HS-5 (cell line): Measurements from ENCODE around the gene FGFR4.
"Not testable (repeated sequence)": the region's sequence is repeated elsewhere in the genome, so short reads cannot be mapped to it uniquely, and the experiment has no call there.

ENCODE experiments used
- DNase-seq: peaks from one replicate; pipeline ENCODE4 v3.0.0-alpha.2; 2012; ENCODE audit warnings: low read depth

FGFR4 gene

DNA sequence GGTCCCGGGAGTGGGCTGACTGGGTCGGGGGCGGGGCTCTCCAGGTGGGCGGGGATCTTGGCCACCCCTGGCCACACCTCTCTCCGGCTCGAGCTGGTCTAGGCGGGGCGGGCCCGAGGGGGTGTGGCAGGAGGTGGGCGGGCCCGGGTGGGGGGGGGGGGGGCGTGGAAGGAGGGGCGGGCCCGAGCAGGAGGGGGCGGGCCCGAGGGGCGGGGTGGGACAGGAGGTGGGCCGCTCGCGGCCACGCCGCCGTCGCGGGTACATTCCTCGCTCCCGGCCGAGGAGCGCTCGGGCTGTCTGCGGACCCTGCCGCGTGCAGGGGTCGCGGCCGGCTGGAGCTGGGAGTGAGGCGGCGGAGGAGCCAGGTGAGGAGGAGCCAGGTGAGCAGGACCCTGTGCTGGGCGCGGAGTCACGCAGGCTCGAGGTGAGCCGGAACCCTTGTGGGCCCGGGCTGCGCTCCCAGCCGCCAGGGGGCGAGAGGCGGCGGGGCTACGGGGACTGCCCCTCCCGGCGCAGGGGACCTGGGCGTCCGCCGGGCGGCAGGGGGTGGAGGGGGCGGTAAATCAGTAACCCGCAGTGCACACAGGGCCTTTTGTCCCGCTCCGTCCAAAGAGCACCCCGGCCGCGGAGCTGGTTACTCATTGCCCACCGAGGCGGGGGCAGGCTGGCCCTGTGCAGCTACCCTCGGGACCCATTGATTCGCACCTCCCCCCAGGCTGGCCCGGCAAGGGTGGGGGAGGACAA lies at the start of gene FGFR4:
Gene FGFR4 (plus strand): TSS at position 262 of the 744 bp plus-strand sequence. CDS start 2,688 bp downstream, outside the sequence.
- DNase-seq = no peak

DNA sequence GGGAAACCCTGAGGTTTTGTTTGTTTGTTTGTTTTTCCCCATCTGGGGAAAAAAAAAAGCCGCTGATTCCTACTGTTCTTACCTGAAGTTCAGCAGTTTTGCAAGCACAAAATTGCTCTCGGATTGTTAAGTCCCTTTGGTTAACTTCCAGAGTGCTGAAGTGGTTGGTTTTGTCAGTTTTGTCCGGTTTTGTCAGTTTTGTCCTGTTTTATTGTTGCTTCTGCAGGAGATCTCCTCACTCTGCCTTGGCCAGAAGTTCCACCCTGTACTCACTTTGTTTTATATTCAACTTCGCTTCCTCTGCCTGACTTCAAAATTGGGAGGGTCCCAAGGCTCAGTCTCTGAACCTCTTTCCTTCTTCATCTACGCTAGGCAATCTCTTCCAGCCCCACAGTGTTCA lies 49.8 kb upstream of the FGFR4 start:
- no peak for DNase-seq

DNA sequence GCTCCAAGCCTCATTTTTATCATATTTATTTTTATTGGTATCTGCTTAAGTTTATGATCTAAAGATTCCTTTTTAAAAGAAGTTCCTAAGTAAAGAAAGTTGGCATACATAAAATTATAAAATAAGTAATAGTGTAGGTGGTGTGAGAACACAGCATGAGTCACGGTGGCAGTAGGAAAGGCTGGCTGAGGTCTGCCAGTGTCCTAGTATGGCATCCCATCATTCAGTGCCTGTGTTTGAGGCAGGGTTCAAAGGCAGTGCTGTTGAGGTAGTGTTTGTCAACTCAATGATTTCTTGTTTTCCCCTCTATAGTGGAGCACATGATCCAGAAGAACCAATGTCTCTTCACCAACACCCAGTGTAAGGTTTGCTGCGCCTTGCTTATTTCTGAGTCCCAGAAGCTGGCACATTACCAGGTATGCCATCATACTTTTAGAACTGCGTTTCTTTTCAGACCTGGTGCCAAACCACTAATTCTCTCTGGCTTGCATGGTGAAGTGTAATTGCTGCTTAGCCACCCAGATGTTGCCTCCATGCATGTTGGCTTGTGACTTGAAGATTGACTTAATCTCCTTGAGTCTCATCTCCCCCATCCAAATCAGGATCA lies 45.8 kb upstream of the FGFR4 start:
- no peak for DNase-seq

DNA sequence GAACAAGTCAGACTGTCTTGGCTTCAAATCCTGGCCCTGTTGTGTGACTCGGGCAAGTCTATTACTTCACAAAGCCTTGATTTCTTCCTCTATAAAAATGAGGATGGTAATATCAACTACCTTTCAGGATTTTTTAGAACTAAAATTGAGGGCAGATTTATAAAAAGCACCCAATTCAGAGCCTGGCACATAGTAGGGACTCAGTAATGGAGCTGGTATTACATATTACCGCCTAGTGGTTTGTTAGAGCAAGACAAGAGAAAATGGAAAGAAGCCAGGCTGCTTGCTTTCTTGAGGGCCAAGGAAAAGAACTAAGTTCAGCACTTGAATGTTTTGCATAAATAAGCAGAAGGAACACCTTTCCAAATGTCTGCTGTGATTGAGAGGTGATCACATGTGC lies 44.8 kb upstream of the FGFR4 start:
- DNase-seq = no peak

DNA sequence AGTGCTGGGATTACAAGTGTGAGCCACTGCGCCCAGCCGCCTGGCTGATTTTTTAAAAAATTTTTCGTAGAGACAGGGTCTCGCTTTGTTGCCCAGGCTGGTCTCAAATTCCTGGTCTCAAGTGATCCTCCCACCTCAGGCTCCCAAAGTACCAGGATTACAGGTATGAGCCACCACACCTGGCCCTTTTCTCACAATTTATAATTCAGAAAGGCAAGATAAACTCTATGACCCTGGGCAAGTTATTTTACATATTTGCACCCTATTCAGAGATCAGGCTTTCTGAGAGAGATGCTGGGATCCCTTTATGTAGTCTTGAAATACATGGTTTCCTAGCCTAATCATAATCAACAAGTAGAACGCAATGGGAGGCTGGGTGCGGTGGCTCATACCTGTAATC lies 43.6 kb upstream of the FGFR4 start:
- DNase-seq = no peak

- DNase-seq = no peak
Measured at GRCh38 chr5:177043958-177044357, 42.8 kb upstream of the FGFR4 start.

DNA sequence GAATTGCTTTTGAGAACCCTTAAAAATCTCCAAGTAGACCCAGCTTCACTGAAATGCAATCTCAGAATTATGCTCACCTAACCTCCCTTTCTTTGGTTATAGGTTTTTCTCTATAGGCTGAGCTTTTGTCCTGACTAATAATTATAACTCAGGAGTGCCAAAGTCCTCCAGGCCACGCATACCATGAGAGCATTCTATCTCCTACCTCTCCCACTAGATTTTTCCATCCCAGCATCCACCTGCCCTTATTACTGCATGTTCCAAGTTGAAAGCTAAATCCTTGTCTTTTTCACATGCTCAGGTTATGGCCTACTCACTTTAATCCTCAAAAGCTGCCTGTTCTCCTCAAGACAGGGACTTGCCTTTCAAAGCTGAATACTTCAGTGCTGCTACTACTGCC lies 42.1 kb upstream of the FGFR4 start:
- DNase-seq = no peak

- no peak for DNase-seq
Measured at GRCh38 chr5:177045631-177046030, 41.1 kb upstream of the FGFR4 start.

DNA sequence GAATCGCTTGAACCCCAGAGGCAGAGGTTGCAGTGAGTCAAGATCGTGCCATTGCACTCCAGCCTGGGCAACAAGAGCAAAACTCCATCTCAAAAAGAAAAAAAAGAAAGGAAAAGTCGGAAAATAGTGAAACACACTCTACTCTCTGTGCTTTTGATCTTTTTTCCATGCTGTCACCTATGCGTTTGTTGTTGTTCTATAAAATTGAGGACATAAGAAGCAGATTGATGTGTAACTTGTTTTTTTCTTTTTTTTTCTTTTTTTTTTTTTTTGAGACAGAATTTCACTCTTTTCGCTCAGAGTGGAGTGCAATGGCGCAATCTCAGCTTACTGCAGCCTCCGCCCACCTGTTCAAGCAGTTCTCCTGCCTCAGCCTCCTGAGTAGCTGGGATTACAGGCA lies 38.2 kb upstream of the FGFR4 start:
- DNase-seq = not testable (repeated sequence)

GRCh38 chr5:177049285-177049684 lies 37.4 kb upstream of the FGFR4 start:
- DNase-seq = no peak

DNA sequence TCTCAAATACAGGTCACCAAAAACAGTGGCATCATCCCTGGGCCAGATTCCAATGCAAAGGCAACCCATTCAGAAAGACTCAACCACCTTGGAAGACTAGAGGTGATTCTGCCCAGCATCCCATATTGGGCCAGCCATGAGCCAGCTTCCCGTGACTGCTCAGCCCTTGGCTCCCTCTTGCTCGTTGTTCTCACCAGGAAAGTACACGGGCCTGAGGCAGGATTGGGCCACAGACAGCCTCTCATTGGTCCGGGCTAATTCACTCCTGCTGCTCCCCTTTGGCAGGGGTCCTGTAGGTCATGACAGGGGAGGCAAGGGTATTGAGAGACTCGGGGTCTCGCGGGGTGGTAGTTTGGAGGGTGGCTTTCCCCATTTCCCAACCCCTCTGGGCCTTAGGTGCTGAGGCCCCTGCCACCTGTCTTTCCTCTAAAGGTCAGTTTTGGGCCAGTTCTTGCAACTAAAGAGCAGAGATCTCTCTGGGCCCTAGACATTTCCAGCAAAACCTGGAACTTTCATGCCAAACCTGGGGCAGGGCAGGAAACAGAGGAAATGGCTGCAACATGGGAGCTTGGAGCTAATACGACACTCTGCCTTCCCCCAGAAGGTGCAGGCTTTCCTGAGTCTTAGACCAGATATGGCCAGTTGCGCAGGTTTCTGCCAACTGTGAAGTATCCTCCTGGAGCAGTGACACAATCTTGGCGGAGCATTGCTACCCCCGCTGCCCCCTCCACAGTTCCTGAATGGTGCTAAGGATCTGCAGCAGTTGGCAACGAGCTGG lies 22.0 kb upstream of the FGFR4 start:
- DNase-seq = no peak

DNA sequence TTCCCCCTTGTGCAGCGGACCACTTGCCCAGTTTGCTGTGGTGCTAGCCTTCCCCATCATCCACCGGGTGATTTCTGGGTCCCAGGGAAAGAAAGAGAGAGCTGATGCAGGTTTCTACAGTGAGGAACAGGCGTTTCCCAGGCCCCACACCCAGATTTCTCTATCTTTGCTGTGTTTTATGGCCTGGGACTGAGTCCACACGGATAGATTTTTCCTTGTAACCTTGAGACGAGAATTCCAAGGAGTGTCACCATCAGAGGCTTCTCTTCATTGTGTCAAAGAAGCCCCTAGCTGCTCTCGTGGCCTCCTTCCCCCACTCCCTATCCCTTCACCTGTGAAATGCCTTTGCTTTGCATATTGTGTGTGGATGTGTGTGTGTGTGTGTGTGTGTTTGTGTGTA lies 21.2 kb upstream of the FGFR4 start:
- DNase-seq = no peak

- no peak for DNase-seq
Measured at GRCh38 chr5:177066224-177066623, 20.5 kb upstream of the FGFR4 start.

- DNase-seq = no peak
Measured at GRCh38 chr5:177067503-177067902, 19.2 kb upstream of the FGFR4 start.

GRCh38 chr5:177070536-177071191 lies 16.1 kb upstream of the FGFR4 start:
- DNase-seq = no peak

DNA sequence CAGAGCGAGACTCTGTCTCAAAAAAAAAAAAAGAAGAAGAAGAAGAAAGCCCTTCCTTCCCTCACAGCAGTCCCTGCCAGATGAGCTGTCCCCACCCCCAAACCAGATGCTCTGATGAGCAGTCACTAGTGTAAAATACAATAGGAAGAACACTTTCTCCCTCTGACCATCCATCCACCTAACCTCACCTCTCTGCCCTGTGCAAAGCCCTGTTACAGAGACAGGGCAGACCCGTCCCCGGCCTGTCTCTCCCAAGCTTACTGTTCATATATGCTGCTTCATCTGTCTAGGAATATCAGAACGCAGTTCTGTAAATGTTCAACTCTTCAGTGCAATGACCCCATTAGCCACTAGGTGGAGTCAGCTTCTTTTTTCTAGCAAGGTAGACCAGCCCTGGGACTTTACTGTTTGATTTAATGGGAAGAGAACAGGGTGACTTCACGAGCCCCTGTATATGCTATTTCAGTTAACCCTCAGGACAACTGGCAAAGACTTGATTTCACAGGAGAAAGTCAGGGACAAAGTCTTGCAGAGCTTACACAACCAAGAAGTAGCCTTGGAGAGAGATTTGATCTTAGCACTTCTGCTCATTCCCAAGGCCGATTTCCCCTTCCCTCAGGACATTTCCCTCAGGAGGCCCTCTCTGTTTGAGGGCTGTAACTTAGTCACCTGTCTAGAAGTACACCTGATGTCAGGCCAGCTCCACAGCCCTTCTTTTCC lies 14.9 kb upstream of the FGFR4 start:
- peak; percentile 64 for DNase-seq

DNA sequence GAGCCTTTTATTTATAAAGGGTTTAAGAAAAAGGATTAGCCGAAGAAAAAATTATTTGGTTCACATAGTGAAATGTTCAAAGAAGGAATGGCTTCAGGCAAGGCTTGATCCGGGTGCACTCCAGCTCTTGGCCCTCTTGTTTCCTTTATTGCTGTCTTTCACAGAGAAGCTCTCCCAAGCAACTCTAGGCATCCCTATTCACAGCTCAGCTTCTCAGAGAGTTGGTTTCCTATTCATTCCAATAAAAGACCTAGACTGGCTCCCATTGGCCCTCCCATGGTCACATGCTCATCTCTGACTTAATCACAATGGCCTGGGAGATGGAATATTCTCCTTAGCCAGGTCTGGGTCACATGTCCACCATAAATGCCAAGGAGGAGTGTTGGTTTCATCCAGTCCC lies 9.4 kb upstream of the FGFR4 start:
- DNase-seq = no peak

- DNase-seq = no peak
Measured at GRCh38 chr5:177079606-177080005, 7.1 kb upstream of the FGFR4 start.

DNA sequence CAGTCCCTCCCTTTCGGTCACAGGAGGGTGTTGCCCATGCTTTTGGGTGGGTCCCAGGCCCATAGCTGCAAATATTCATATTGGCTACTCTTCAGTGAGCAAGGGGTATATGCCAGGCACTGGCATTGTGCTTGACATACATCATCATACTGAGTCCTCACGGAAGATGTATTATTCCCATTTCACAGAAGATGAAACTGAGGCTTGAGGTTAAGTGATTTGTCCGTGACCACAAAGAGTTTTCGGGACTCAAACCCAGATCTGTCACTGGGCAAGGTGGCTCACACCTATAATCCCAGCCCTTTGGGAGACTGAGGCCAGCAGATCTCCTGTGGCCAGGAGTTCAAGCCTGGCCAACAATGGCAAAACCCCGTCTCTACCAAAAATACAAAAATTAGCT lies 6.5 kb upstream of the FGFR4 start:
- no peak for DNase-seq

GRCh38 chr5:177081859-177082258 lies 4.9 kb upstream of the FGFR4 start:
- DNase-seq = no peak

DNA sequence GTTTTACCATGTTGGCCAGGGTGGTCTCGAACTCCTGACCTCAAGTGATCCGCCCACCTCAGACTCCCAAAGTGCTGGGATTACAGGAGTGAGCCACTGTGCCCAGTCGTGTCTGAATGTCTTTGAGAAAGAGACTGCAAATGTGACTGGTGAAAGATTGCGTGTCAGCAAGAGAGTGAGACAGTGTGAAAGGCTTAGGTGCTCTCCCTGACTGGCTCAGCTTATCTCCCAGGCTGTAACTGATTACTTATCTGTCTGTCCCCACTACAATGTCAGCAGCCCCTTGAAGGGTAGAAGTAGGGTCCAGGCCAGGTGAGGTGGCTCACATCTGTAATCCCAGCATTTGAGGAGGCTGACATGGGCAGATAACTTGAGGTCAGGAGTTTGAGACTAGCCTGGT lies 3.4 kb upstream of the FGFR4 start:
- DNase-seq = no peak

DNA sequence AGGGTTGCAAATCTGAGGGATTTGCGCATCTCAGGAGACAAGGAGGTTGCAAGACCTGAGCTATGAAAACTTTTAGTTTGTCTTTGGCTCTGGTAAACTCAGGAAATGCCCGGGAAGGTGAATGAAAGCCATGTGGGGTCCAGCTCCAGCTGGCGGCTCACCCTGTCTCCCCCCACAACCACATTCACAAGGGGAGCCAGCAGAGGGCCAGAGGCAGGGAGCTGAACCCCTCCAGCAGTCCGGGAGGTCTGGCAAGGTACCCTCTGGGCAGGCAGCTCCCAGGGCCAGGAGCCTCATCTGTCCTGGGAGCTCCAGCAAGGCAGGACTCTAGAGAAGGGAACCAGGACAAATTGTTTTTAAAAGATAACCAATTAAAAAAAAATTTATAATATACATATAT lies 2.5 kb upstream of the FGFR4 start:
- no peak for DNase-seq
